ENCODE results near the gene KBTBD6.

Gene KBTBD6

DNA sequence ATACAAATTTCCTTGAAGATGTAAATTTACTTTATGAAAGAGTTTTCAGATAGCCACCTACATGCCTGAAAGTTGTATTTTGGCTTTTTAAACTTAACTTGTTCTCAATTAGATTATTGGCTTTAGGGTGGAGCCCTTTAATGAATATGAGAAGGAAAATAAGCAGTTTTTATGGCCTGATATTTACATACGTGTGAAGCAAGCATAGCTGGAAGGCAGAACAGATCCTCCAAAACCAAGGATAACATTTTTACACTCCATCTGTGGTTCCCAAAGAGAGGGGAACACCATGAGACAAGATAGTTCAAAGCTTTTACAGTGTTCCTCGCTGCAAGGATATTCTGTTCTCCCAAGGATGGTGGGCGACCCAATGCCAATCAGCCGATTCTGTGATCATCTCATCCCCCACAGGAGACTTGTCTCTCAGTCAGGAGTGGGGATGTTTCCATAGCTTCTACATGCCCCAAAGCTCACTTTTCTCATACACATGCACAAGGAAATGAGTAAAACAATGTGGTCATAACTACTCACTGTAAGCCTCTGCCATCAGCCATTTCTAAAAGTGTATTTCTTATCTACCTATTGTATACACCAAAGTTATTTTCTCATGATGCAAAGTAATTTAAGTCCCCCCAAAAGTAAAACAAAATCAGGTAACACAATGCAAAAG, 24.6 kb upstream of the KBTBD6 start:
- TF ChIP-seq, protein P1, sequence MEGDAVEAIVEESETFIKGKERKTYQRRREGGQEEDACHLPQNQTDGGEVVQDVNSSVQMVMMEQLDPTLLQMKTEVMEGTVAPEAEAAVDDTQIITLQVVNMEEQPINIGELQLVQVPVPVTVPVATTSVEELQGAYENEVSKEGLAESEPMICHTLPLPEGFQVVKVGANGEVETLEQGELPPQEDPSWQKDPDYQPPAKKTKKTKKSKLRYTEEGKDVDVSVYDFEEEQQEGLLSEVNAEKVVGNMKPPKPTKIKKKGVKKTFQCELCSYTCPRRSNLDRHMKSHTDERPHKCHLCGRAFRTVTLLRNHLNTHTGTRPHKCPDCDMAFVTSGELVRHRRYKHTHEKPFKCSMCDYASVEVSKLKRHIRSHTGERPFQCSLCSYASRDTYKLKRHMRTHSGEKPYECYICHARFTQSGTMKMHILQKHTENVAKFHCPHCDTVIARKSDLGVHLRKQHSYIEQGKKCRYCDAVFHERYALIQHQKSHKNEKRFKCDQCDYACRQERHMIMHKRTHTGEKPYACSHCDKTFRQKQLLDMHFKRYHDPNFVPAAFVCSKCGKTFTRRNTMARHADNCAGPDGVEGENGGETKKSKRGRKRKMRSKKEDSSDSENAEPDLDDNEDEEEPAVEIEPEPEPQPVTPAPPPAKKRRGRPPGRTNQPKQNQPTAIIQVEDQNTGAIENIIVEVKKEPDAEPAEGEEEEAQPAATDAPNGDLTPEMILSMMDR (IDR thresholded peaks at IDR 0.05): no peak

- TF ChIP-seq, protein P1 (IDR thresholded peaks at IDR 0.05): no peak
Observed at GRCh38 chr13:41156620-41157019, 24.0 kb upstream of the KBTBD6 start.

GRCh38 chr13:41154042-41154441, 21.4 kb upstream of the KBTBD6 start:
- TF ChIP-seq, protein P1 (IDR thresholded peaks at IDR 0.05): no peak

GRCh38 chr13:41152005-41152404, 19.4 kb upstream of the KBTBD6 start:
- TF ChIP-seq, protein P1 (IDR thresholded peaks at IDR 0.05): no peak

- TF ChIP-seq, protein P1 (IDR thresholded peaks at IDR 0.05): no peak
Observed at GRCh38 chr13:41150058-41150457, 17.5 kb upstream of the KBTBD6 start.

DNA sequence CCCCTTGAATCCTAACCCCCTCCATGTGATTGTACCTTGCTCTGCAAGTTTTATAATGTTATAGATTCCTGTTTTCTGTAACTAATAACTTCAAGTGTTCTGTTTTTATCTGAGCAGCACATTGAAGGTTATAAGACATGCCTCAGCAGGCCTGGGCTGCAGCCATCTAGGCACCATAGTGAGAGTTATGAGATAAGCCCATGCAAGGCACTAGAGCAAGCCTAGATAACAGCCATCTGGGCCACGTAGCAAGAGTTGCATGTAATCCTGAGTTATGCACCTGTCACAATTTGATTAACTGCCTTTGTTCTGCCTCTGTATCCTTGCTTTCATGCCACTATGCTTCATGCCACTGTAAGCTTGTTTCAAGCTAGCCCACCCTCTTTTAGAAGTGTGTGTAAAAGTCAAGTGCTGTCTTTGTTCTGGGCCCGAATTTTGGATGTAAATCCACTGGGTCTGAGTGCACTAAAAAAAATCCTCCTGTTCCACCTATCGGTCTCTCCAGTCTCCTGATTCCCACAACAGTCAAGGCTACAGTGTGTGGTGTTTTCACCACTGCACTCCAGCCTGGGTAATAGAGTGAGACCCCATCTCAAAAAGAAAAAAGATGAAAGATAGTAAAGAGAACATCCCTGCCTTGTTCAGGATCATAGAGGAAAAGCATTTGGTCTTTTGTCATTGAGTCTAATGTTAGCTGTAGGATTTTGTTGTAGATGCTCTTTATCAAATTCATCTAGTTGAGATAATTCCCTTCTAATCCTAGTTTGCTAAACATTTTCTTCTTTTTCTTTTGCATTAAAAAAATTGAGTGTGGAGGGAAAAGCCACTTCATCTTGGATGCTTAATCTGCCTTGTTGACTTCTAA, 16.0 kb upstream of the KBTBD6 start:
- TF ChIP-seq, protein P1 (IDR thresholded peaks at IDR 0.05): no peak

- TF ChIP-seq, protein P1 (IDR thresholded peaks at IDR 0.05): no peak
Observed at GRCh38 chr13:41145136-41145908, 12.7 kb upstream of the KBTBD6 start.
